ENCODE results near the gene RNF44. TPM values are rescaled to one million over a fixed set of nuclear protein-coding genes. Genes with fewer than 3 reads are reported as not detected.

RNF44 gene
- total and polyA plus RNA-seq, 4 donors, result 8.5 to 40.6 (median 18.3) TPM

GRCh38 chr5:176530393-176530982, 6.7 kb downstream of the RNF44 start:
- Histone ChIP-seq H3K36me3 (ENCODE audit: control insufficient read depth in 1 of 2, insufficient read depth in 2 of 2, low read length in 1 of 2) (peaks cover 0 to 7% of the 10 kb centered on the region in 2 donors), H3K9me3 (ENCODE audit: control insufficient read depth, low read length) (no peaks in the 10 kb centered on the region), H3K27me3 (ENCODE audit: control insufficient read depth in 1 of 2, insufficient read depth in 2 of 2, low read length in 1 of 2) (no peaks in the 10 kb centered on the region), H3K4me3 (ENCODE audit: low read length in 2 of 2) (no peak overlapping the region), H3K27ac (ENCODE audit: low read depth in 1 of 2, low read length in 2 of 2) (no peak overlapping the region), H3K4me1 (ENCODE audit: control insufficient read depth in 1 of 2, insufficient read depth in 2 of 2, low read length in 2 of 2) (no peaks in the 10 kb centered on the region)
- WGBS, 2 donors, result 77 to 78% methylated on average over 26 to 28 of the region's 28 CpGs
- ATAC-seq (ENCODE audit: low FRiP score), result no peak
- intact Hi-C loops (cut with DNase I), result loop anchor here (10.0 kb wide), 2 partner anchors 116 to 146 kb away; partner anchors contain the start of genes CLTB (in 2 of the 2), HIGD2A (in 1 of the 2) and NOP16 (in 1 of the 2)
- DNase-seq, result peak in 1 of 2 donors; percentile 74

GRCh38 chr5:176529741-176530141, 7.5 kb downstream of the RNF44 start:
- 87 to 89% methylated on average over 7 to 11 of the region's 11 CpGs for WGBS, 2 donors
- no peak overlapping the region for H3K4me3 ChIP-seq (ENCODE audit: low read length in 2 of 2)
- intact Hi-C loops (cut with DNase I), result loop anchor here (10.0 kb wide), 2 partner anchors 115 to 145 kb away; partner anchors contain the start of genes CLTB (in 2 of the 2), HIGD2A (in 1 of the 2) and NOP16 (in 1 of the 2)
- H3K4me1 ChIP-seq (ENCODE audit: control insufficient read depth in 1 of 2, insufficient read depth in 2 of 2, low read length in 2 of 2), result no peaks in the 10 kb centered on the region
- no peak overlapping the region for H3K27ac ChIP-seq (ENCODE audit: low read depth in 1 of 2, low read length in 2 of 2)
- no peak for ATAC-seq (ENCODE audit: low FRiP score)
- no peaks in the 10 kb centered on the region for H3K9me3 ChIP-seq (ENCODE audit: control insufficient read depth, low read length)
- H3K27me3 ChIP-seq (ENCODE audit: control insufficient read depth in 1 of 2, insufficient read depth in 2 of 2, low read length in 1 of 2), result no peaks in the 10 kb centered on the region
- peak; percentile 55 to 70 for DNase-seq
- H3K36me3 ChIP-seq (ENCODE audit: control insufficient read depth in 1 of 2, insufficient read depth in 2 of 2, low read length in 1 of 2), result peaks cover 0 to 7% of the 10 kb centered on the region in 2 donors

- Histone ChIP-seq H3K4me3 (ENCODE audit: low read length in 2 of 2) (no peak overlapping the region), H3K9me3 (ENCODE audit: control insufficient read depth, low read length) (no peaks in the 10 kb centered on the region), H3K36me3 (ENCODE audit: control insufficient read depth in 1 of 2, insufficient read depth in 2 of 2, low read length in 1 of 2) (peaks cover 0 to 7% of the 10 kb centered on the region in 2 donors), H3K27me3 (ENCODE audit: control insufficient read depth in 1 of 2, insufficient read depth in 2 of 2, low read length in 1 of 2) (no peaks in the 10 kb centered on the region), H3K27ac (ENCODE audit: low read depth in 1 of 2, low read length in 2 of 2) (no peak overlapping the region), H3K4me1 (ENCODE audit: control insufficient read depth in 1 of 2, insufficient read depth in 2 of 2, low read length in 2 of 2) (no peaks in the 10 kb centered on the region)
- intact Hi-C loops (cut with DNase I), result no loop called here
- 95% methylated on average over 26 of the region's 26 CpGs for WGBS, 2 donors
- peak; percentile 41 to 68 for DNase-seq
- ATAC-seq (ENCODE audit: low FRiP score), result no peak
Observed at GRCh38 chr5:176529116-176529740, 8.0 kb downstream of the RNF44 start.

GRCh38 chr5:176528761-176529115, 8.5 kb downstream of the RNF44 start:
- Histone ChIP-seq H3K36me3 (ENCODE audit: control insufficient read depth in 1 of 2, insufficient read depth in 2 of 2, low read length in 1 of 2) (peaks cover 0 to 7% of the 10 kb centered on the region in 2 donors), H3K27me3 (ENCODE audit: control insufficient read depth in 1 of 2, insufficient read depth in 2 of 2, low read length in 1 of 2) (no peaks in the 10 kb centered on the region), H3K4me1 (ENCODE audit: control insufficient read depth in 1 of 2, insufficient read depth in 2 of 2, low read length in 2 of 2) (no peaks in the 10 kb centered on the region), H3K4me3 (ENCODE audit: low read length in 2 of 2) (no peak overlapping the region), H3K9me3 (ENCODE audit: control insufficient read depth, low read length) (no peaks in the 10 kb centered on the region), H3K27ac (ENCODE audit: low read depth in 1 of 2, low read length in 2 of 2) (no peak overlapping the region)
- ATAC-seq (ENCODE audit: low FRiP score) (no peak), DNase-seq (peak in 1 of 2 donors; percentile 42)
- intact Hi-C loops (cut with DNase I), result no loop called here
- 91% methylated on average over 17 of the region's 17 CpGs for WGBS, 2 donors

GRCh38 chr5:176528301-176528700, 8.9 kb downstream of the RNF44 start:
- H3K9me3 ChIP-seq (ENCODE audit: control insufficient read depth, low read length), result no peaks in the 10 kb centered on the region
- H3K27me3 ChIP-seq (ENCODE audit: control insufficient read depth in 1 of 2, insufficient read depth in 2 of 2, low read length in 1 of 2), result no peaks in the 10 kb centered on the region
- H3K4me3 ChIP-seq (ENCODE audit: low read length in 2 of 2), result no peak overlapping the region
- intact Hi-C loops (cut with DNase I), result no loop called here
- ATAC-seq (ENCODE audit: low FRiP score) (no peak), DNase-seq (no peak)
- WGBS, 2 donors, result 72 to 82% methylated on average over 11 of the region's 11 CpGs
- peaks cover 0 to 7% of the 10 kb centered on the region in 2 donors for H3K36me3 ChIP-seq (ENCODE audit: control insufficient read depth in 1 of 2, insufficient read depth in 2 of 2, low read length in 1 of 2)
- no peak overlapping the region for H3K27ac ChIP-seq (ENCODE audit: low read depth in 1 of 2, low read length in 2 of 2)
- H3K4me1 ChIP-seq (ENCODE audit: control insufficient read depth in 1 of 2, insufficient read depth in 2 of 2, low read length in 2 of 2), result no peaks in the 10 kb centered on the region

GRCh38 chr5:176527246-176528222, 9.7 kb downstream of the RNF44 start:
- no peak overlapping the region for H3K27ac ChIP-seq (ENCODE audit: low read depth in 1 of 2, low read length in 2 of 2)
- 85 to 86% methylated on average over 34 of the region's 34 CpGs for WGBS, 2 donors
- no peak for DNase-seq
- ATAC-seq (ENCODE audit: low FRiP score), result no peak
- H3K4me3 ChIP-seq (ENCODE audit: low read length in 2 of 2), result no peak overlapping the region
- H3K27me3 ChIP-seq (ENCODE audit: control insufficient read depth in 1 of 2, insufficient read depth in 2 of 2, low read length in 1 of 2), result no peaks in the 10 kb centered on the region
- no peaks in the 10 kb centered on the region for H3K4me1 ChIP-seq (ENCODE audit: control insufficient read depth in 1 of 2, insufficient read depth in 2 of 2, low read length in 2 of 2)
- intact Hi-C loops (cut with DNase I), result no loop called here
- no peaks in the 10 kb centered on the region for H3K9me3 ChIP-seq (ENCODE audit: control insufficient read depth, low read length)
- peaks cover 0 to 7% of the 10 kb centered on the region in 2 donors for H3K36me3 ChIP-seq (ENCODE audit: control insufficient read depth in 1 of 2, insufficient read depth in 2 of 2, low read length in 1 of 2)

- H3K27ac ChIP-seq (ENCODE audit: low read depth in 1 of 2, low read length in 2 of 2), result no peak overlapping the region
- H3K4me3 ChIP-seq (ENCODE audit: low read length in 2 of 2), result no peak overlapping the region
- no peaks in the 10 kb centered on the region for H3K27me3 ChIP-seq (ENCODE audit: control insufficient read depth in 1 of 2, insufficient read depth in 2 of 2, low read length in 1 of 2)
- H3K4me1 ChIP-seq (ENCODE audit: control insufficient read depth in 1 of 2, insufficient read depth in 2 of 2, low read length in 2 of 2), result no peaks in the 10 kb centered on the region
- ATAC-seq (ENCODE audit: low FRiP score) (no peak), DNase-seq (no peak)
- H3K36me3 ChIP-seq (ENCODE audit: control insufficient read depth in 1 of 2, insufficient read depth in 2 of 2, low read length in 1 of 2), result peaks cover 0 to 7% of the 10 kb centered on the region in 2 donors
- H3K9me3 ChIP-seq (ENCODE audit: control insufficient read depth, low read length), result no peaks in the 10 kb centered on the region
- 95 to 96% methylated on average over 9 of the region's 9 CpGs for WGBS, 2 donors
- intact Hi-C loops (cut with DNase I), result no loop called here
Observed at GRCh38 chr5:176526462-176526861, 10.7 kb downstream of the RNF44 start.

GRCh38 chr5:176525677-176526076, 11.5 kb downstream of the RNF44 start:
- Histone ChIP-seq H3K4me3 (ENCODE audit: low read length in 2 of 2) (no peak overlapping the region), H3K9me3 (ENCODE audit: control insufficient read depth, low read length) (no peaks in the 10 kb centered on the region), H3K36me3 (ENCODE audit: control insufficient read depth in 1 of 2, insufficient read depth in 2 of 2, low read length in 1 of 2) (peaks cover 0 to 7% of the 10 kb centered on the region in 2 donors), H3K27ac (ENCODE audit: low read depth in 1 of 2, low read length in 2 of 2) (no peak overlapping the region), H3K4me1 (ENCODE audit: control insufficient read depth in 1 of 2, insufficient read depth in 2 of 2, low read length in 2 of 2) (no peaks in the 10 kb centered on the region), H3K27me3 (ENCODE audit: control insufficient read depth in 1 of 2, insufficient read depth in 2 of 2, low read length in 1 of 2) (no peaks in the 10 kb centered on the region)
- ATAC-seq (ENCODE audit: low FRiP score) (no peak), DNase-seq (peak in 1 of 2 donors; percentile 21)
- WGBS, 2 donors, result 93 to 95% methylated on average over 9 of the region's 9 CpGs
- intact Hi-C loops (cut with DNase I), result no loop called here

Data from aorta (tissue), 5 donors.